ENCODE data around the gene RYR1. TPM values are rescaled to one million over a fixed set of nuclear protein-coding genes. Genes with fewer than 3 reads are reported as not detected.

RYR1 gene
- total RNA-seq: 0.02 to 0.32 TPM (median 0.26 TPM) in 3 replicates
- long read RNA-seq: 0 reads

GRCh38 chr19:38433268-38433733 is at the start of gene RYR1:
TSS of gene RYR1 (plus strand) at chr19:38433691. CDS start at chr19:38433830, 139 bp downstream.
- no peak for DNase-seq (ENCODE audit: low spot score)
- Mint-ChIP-seq H3K36me3 (ENCODE audit: low read depth) (no peaks in the 10 kb centered on the region), H3K27ac (ENCODE audit: unreplicated experiment) (no peak within 1 kb of the TSS), H3K4me1 (ENCODE audit: low read depth) (peaks cover 6% of the 10 kb centered on the region), H3K4me3 (ENCODE audit: unreplicated experiment) (peak within 1 kb of the TSS; percentile 36), H3K27me3 (ENCODE audit: low read depth) (peaks cover 26% of the 10 kb centered on the region), H3K9me3 (ENCODE audit: low read depth) (no peaks in the 10 kb centered on the region)
- TF ChIP-seq CTCF (IDR thresholded peaks at IDR 0.05): no peak

GRCh38 chr19:38383743-38384142 is 49.7 kb upstream of the RYR1 start:
- Mint-ChIP-seq H3K9me3 (ENCODE audit: low read depth) (no peaks in the 10 kb centered on the region), H3K36me3 (ENCODE audit: low read depth) (peaks cover 21% of the 10 kb centered on the region), H3K27ac (ENCODE audit: unreplicated experiment) (no peak overlapping the region), H3K4me3 (ENCODE audit: unreplicated experiment) (no peak overlapping the region), H3K27me3 (ENCODE audit: low read depth) (no peaks in the 10 kb centered on the region), H3K4me1 (ENCODE audit: low read depth) (peaks cover 9% of the 10 kb centered on the region)
- DNase-seq (ENCODE audit: low spot score): no peak
- no peak for TF ChIP-seq CTCF (IDR thresholded peaks at IDR 0.05)

DNA sequence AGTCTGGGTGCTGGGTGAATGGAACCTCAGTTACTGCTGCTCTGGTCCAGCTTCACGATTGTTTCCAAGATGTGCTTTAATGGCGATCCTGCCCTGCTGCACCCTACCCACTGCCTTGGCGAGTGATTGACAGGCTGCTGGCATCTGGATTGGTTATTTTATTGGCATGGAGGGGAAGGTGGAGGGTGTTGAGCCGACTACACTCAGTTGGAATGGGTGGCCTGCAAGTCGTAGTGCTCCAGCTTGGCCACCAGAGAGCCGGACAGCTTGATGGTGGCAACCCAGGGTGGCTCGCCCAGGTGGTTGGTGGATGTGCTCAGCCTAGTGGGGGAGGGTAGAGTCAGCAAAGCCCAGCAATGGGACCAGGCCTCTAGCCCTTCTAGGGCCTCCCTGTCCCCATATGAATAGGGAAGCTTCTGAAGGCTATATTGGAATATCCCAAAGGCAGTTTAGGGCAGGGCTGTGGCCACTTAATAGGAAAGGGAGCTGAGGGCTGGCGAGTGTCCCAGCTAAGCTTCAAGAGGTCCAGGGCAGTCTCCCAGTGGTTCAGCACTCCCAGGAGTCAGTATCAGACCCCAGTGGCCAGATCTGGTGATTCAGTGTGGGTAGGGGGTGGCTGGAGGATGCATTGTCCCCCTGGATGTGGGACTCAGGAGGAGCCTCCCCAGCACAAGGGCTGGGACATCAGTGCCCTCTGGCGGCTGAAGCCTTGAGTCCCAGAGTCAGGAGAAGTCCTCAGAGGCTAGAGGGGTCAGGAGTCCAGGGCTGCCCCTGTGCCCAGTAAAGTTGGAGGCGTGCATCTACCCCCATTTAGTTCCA is 49.1 kb upstream of the RYR1 start:
- Mint-ChIP-seq H3K27me3 (ENCODE audit: low read depth) (no peaks in the 10 kb centered on the region), H3K4me3 (ENCODE audit: unreplicated experiment) (no peak overlapping the region), H3K27ac (ENCODE audit: unreplicated experiment) (no peak overlapping the region), H3K4me1 (ENCODE audit: low read depth) (peaks cover 11% of the 10 kb centered on the region), H3K36me3 (ENCODE audit: low read depth) (peaks cover 19% of the 10 kb centered on the region), H3K9me3 (ENCODE audit: low read depth) (no peaks in the 10 kb centered on the region)
- DNase-seq (ENCODE audit: low spot score): no peak
- TF ChIP-seq CTCF (IDR thresholded peaks at IDR 0.05): peak; percentile 47

DNA sequence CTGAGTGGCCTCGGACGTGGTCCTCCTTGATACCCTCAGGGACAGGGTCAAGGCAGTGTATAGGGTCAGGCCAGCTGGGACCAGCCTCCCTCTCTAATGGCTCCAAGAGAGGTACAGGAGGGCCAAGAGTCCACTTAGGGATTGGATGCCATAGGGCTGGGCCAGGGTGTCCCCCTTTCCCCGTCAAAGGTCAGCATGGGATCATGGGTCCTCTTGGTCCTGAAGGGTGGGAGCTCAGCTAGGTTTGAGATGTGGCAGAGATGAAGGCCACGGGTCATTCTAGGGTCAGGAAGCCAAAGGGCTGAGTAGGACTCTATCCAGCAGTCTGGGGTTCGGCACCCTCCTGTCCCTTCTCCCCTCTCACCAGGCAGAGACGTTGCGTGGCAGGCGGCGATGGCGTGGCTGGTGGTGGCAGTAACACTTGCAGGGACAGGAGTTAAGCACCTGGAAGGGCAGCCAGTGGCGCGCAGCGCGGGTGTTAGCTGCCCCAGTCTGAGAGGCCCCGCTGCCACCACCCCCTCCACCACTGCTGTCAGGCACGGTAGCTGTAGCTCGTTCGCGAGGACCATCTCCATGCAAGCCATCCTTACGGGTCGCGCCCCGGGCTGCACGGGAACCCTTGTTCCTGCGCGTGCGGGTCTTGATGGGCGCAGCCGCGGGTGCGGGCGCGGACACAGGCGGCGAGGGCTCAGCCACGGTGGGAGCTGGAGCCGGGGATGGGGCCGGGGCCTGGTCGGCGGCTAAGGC is 48.3 kb upstream of the RYR1 start:
- Mint-ChIP-seq H3K27ac (ENCODE audit: unreplicated experiment) (no peak overlapping the region), H3K36me3 (ENCODE audit: low read depth) (peaks cover 16% of the 10 kb centered on the region), H3K4me3 (ENCODE audit: unreplicated experiment) (no peak overlapping the region), H3K9me3 (ENCODE audit: low read depth) (no peaks in the 10 kb centered on the region), H3K27me3 (ENCODE audit: low read depth) (no peaks in the 10 kb centered on the region), H3K4me1 (ENCODE audit: low read depth) (peaks cover 18% of the 10 kb centered on the region)
- DNase-seq (ENCODE audit: low spot score): no peak
- no peak for TF ChIP-seq CTCF (IDR thresholded peaks at IDR 0.05)

GRCh38 chr19:38385804-38386257 is 47.7 kb upstream of the RYR1 start:
- TF ChIP-seq CTCF (IDR thresholded peaks at IDR 0.05): no peak
- no peaks in the 10 kb centered on the region for H3K9me3 Mint-ChIP-seq (ENCODE audit: low read depth)
- no peak overlapping the region for H3K27ac Mint-ChIP-seq (ENCODE audit: unreplicated experiment)
- peaks cover 14% of the 10 kb centered on the region for H3K36me3 Mint-ChIP-seq (ENCODE audit: low read depth)
- H3K27me3 Mint-ChIP-seq (ENCODE audit: low read depth): no peaks in the 10 kb centered on the region
- no peak overlapping the region for H3K4me3 Mint-ChIP-seq (ENCODE audit: unreplicated experiment)
- peaks cover 20% of the 10 kb centered on the region for H3K4me1 Mint-ChIP-seq (ENCODE audit: low read depth)
- no peak for DNase-seq (ENCODE audit: low spot score)
